ENCODE measurements around the gene MAP3K14.

The MAP3K14 gene

GRCh38 chr17:45228763-45229539, 87.9 kb downstream of the MAP3K14 start:
- no peak overlapping the region for H3K4me3 ChIP-seq (ENCODE audit: low read depth, low read length)
- peak; percentile 88 for DNase-seq (ENCODE audit: low read depth)

- no peak overlapping the region for H3K4me3 ChIP-seq (ENCODE audit: low read depth, low read length)
- no peak for DNase-seq (ENCODE audit: low read depth)
Measured at GRCh38 chr17:45227926-45228762, 88.7 kb downstream of the MAP3K14 start.

GRCh38 chr17:45227101-45227925, 89.5 kb downstream of the MAP3K14 start:
- no peak overlapping the region for H3K4me3 ChIP-seq (ENCODE audit: low read depth, low read length)
- no peak for DNase-seq (ENCODE audit: low read depth)

GRCh38 chr17:45226576-45226975, 90.2 kb downstream of the MAP3K14 start:
- no peak for DNase-seq (ENCODE audit: low read depth)
- H3K4me3 ChIP-seq (ENCODE audit: low read depth, low read length), result no peak overlapping the region

- DNase-seq (ENCODE audit: low read depth), result no peak
- no peak overlapping the region for H3K4me3 ChIP-seq (ENCODE audit: low read depth, low read length)
Measured at GRCh38 chr17:45225964-45226530, 90.8 kb downstream of the MAP3K14 start.

GRCh38 chr17:45225051-45225700, 91.6 kb downstream of the MAP3K14 start:
- H3K4me3 ChIP-seq (ENCODE audit: low read depth, low read length), result no peak overlapping the region
- DNase-seq (ENCODE audit: low read depth), result no peak

- DNase-seq (ENCODE audit: low read depth), result no peak
- no peak overlapping the region for H3K4me3 ChIP-seq (ENCODE audit: low read depth, low read length)
Measured at GRCh38 chr17:45224671-45225050, 92.2 kb downstream of the MAP3K14 start.

GRCh38 chr17:45223539-45224528, 93.0 kb downstream of the MAP3K14 start:
- no peak overlapping the region for H3K4me3 ChIP-seq (ENCODE audit: low read depth, low read length)

GRCh38 chr17:45222996-45223538, 93.8 kb downstream of the MAP3K14 start:
- no peak for DNase-seq (ENCODE audit: low read depth)
- H3K4me3 ChIP-seq (ENCODE audit: low read depth, low read length), result no peak overlapping the region

More at GRCh38 chr17:45223539-45224528, 93.0 kb downstream of the MAP3K14 start:
- no peak for DNase-seq (ENCODE audit: low read depth)

- DNase-seq (ENCODE audit: low read depth), result no peak
- peak overlapping the region; percentile 48 for H3K4me3 ChIP-seq (ENCODE audit: low read depth, low read length)
Measured at GRCh38 chr17:45222289-45222995, 94.4 kb downstream of the MAP3K14 start.

GRCh38 chr17:45222014-45222288, 94.9 kb downstream of the MAP3K14 start:
- peak overlapping the region; percentile 48 for H3K4me3 ChIP-seq (ENCODE audit: low read depth, low read length)
- no peak for DNase-seq (ENCODE audit: low read depth)

- DNase-seq (ENCODE audit: low read depth), result no peak
- H3K4me3 ChIP-seq (ENCODE audit: low read depth, low read length), result peak within 1 kb of the TSS; percentile 48
Measured at GRCh38 chr17:45221081-45222013, 95.5 kb downstream of the MAP3K14 start, which contains the start of gene FMNL1. FMNL1 (plus strand) TSS chr17:45221885; CDS start chr17:45222125, 240 bp downstream.

GRCh38 chr17:45220079-45220478, 96.7 kb downstream of the MAP3K14 start:
- no peak overlapping the region for H3K4me3 ChIP-seq (ENCODE audit: low read depth, low read length)
- no peak for DNase-seq (ENCODE audit: low read depth)

- no peak overlapping the region for H3K4me3 ChIP-seq (ENCODE audit: low read depth, low read length)
- DNase-seq (ENCODE audit: low read depth), result no peak
Measured at GRCh38 chr17:45218895-45219661, 97.7 kb downstream of the MAP3K14 start.
